T-helper 1 cell treated with Interleukin-12 subunit alpha and Interleukin-12 subunit beta and Interleukin-4 antibody, amounts not matched to agents 30 ng/mL and 1 ng/mL, for 36 hours (primary cell): Measurements from ENCODE around the gene C1orf198. TPM values are rescaled to one million over a fixed set of nuclear protein-coding genes. Genes with fewer than 3 reads are reported as not detected.
"Not testable (repeated sequence)": the region's sequence is repeated elsewhere in the genome, so short reads cannot be mapped to it uniquely, and the experiment has no call there.

ENCODE experiments used
- intact Hi-C: fragments of 100-400 bp; cut with micrococcal nuclease; formaldehyde crosslinking; loops from one replicate; pipeline ENCODE4 v1.15.1; 2024
- total RNA-seq: library from RNA; stranded (reverse); gene quantifications from 2 replicates; pipeline ENCODE4 v1.2.3, GENCODE V29; 2022

C1orf198 gene
- total RNA-seq, 1 donor from 2014 or later, result 3.2 TPM

GRCh38 chr1:230861970-230862595 lies 6.2 kb downstream of the C1orf198 start:
- intact Hi-C loops, result loop anchor here (10.0 kb wide), 1 partner anchor 663 kb away; the partner anchor contains the start of gene TSNAX

DNA sequence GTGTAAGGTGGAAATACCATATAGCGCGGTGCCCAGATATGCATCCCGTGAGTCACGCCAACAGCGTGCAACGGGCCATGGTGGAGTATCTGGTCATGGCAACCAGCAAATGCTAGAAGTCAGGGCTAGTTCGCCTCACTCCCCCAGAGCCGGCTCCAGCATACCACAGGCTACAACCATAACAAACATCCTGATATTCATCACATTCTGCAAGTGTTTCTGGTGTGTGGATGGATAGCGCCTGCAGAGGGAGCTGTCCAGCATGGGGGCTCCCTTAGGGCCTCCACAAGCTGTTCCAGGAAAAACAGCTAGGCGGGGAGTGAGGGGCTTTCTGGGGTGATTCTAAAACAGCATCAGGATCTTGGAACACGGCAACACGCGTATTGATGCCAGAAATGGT lies 6.8 kb downstream of the C1orf198 start:
- intact Hi-C loops, result loop anchor here (10.0 kb wide), 1 partner anchor 663 kb away; the partner anchor contains the start of gene TSNAX

DNA sequence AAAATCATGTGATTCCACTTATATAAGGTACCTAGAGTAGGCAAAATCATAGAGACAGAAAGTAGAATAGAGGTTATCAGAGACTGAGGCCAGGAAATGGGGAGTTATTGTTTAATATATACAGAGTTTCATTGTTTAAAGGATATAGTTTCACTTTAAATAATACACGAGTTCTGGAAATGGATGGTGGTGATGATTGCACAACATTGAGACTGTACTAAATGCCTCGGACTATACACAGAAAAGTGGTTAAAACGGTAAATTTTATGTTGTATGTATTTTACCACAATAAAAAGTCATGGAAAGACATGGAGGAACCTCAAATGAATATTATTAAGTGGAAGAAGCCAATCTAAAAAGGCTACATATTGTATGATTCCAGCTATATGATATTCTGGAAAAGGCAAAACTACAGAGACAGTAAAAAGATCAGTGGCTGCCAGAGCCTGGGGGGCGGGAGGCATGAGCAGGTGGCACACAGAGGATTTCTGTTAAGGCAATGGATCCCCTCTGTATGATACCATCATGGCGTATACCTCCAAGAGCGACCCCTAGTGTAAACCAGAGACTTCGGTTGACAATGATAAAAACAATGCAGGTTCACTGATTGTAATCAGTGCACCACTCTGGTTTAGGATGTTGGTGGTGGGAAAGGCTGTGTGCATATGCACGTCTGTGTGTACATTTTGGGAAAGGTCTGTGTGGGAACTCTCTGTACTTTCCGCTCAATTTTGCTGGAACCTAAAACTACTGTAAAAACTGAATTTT lies 7.5 kb downstream of the C1orf198 start:
- intact Hi-C loops, result loop anchor here (10.0 kb wide), 1 partner anchor 664 kb away; the partner anchor contains the start of gene TSNAX

DNA sequence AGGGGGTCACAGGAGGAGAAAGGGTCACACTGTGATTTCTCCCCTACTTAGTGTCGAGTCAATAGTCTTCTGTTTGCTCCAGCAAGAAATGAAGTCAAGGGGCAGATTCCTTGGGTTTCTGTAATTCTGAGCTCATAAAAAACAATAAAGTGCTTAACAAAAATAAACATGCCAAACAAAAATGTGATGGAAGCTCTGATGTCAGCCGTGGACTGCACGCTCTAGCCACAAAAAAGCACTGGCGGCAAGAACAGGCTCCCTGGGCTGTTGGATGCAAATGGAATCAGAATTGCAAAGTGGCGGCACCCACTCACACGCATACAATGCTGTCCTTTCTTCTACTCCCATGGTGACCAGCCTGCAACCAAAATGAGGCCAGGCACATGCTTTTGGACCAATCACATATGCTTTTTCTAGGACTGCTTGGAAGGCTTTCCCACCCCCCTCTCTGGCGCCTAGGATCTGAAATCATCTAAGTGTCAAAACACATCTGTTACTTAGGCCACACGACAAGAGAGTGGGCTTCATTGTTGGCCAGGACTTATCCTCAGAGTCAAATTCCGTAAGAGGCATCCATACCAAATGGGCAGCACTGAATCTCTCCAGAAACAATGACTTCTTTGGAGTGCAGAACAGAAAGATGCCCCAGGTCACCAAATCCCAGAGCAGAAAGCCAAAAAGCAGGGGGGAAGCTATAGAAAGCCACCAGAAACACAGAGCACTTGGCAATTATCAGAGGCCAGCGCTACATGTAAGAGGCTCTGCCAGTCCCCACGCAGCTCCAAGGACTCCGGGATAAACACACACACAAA lies 9.2 kb downstream of the C1orf198 start:
- intact Hi-C loops, result no loop called here

GRCh38 chr1:230858236-230858820 lies 10.0 kb downstream of the C1orf198 start:
- intact Hi-C loops, result no loop called here

- intact Hi-C loops, result no loop called here
Observed at GRCh38 chr1:230857822-230858221, 10.5 kb downstream of the C1orf198 start.

DNA sequence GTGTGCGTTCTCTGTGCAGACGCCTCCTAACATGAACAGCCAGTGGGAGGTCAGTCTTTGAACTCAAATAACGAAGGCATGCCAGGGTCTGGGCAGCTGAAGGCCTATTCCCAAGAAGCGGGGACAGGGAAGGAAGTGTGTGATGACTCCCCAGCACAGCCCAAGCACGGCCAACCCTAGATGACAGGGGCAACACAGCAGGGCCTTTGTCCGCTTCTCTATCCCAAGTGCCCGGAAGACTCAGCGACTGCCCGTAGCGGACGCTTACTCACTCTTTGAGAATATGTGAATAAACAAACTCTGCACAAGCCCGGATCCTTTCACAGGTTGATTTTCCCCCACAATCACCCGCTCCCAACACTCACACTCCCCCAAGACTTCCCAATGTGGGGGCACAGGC lies 11.2 kb downstream of the C1orf198 start:
- intact Hi-C loops, result no loop called here

GRCh38 chr1:230855886-230856285 lies 12.4 kb downstream of the C1orf198 start:
- intact Hi-C loops, result no loop called here

DNA sequence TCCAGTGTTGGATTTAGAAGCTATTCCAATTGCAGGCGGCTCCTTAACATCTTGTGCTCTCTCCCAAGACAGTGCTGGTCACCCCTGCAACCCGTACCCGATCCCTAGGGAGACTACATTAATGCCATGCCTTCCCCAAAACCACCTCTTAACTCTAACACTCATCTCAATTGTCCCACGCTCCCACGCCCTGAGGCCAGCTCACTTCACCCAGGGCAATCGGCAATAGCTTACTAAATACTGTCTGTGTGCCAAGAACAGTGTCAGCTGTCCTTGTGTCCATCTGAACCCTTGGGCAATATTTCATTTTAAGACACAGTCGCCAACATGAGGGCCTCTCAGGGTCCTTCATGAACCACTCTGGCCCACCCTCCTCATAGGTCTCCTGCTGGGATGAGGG lies 13.9 kb downstream of the C1orf198 start:
- intact Hi-C loops, result no loop called here

DNA sequence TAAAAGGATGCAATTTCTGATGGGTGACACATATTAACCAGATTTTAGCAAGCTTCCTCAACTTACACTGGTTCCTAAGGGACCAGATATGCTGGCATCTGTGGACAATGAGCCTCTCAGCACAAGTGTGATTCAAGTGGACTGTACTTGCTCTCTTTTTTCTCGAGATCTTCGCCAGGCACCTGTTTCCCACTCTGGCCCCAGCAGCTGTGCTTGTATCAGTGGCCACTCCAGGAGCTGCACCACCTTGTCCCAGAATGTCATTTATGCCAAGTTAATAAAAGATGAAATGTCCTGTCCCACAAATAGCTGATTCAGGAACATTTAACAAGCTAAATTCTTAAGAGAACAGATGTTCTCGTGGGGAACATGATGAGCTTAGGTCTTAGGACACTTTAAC lies 14.6 kb downstream of the C1orf198 start:
- intact Hi-C loops, result no loop called here

- intact Hi-C loops, result no loop called here
Observed at GRCh38 chr1:230852959-230853358, 15.4 kb downstream of the C1orf198 start.

DNA sequence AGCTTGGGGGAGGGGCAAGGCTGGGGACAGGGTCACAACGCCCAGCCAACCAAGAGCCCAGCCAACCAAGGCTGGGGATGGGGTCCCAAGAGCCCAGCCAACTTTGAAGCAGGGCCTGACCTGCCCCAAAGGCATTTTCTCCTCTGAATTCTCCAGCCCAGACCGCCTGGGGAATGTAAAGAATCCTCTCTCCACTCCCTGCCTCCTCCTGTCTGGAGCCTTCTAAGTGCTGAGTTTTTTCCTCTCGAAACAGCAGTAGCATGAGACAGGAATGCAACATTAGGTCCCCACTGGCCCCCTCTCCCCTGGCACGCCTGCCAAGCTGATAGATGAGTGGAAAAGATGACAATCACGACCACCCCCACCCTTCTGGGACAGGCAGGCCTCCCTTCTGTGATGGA lies 17.0 kb downstream of the C1orf198 start:
- intact Hi-C loops, result no loop called here

DNA sequence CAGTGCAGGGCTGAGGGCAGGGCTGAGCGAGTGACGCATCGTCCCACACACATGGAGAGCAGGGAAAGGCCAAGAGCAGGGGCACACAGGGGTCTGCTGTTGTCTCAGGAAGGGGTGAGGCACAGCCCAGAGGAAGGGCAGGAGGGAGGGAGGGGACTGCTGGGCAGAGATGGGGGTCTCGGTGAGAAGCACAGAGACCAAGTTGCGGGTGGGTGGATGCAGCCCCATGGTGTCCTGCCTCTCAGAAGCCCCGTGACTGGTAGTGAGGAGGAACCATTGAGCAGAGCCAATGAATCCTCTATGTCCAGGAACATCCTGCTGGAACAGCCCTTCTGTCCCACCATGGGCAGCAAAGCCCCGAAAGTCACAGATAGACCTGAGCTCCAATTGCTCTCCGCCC lies 17.8 kb downstream of the C1orf198 start:
- intact Hi-C loops, result no loop called here

DNA sequence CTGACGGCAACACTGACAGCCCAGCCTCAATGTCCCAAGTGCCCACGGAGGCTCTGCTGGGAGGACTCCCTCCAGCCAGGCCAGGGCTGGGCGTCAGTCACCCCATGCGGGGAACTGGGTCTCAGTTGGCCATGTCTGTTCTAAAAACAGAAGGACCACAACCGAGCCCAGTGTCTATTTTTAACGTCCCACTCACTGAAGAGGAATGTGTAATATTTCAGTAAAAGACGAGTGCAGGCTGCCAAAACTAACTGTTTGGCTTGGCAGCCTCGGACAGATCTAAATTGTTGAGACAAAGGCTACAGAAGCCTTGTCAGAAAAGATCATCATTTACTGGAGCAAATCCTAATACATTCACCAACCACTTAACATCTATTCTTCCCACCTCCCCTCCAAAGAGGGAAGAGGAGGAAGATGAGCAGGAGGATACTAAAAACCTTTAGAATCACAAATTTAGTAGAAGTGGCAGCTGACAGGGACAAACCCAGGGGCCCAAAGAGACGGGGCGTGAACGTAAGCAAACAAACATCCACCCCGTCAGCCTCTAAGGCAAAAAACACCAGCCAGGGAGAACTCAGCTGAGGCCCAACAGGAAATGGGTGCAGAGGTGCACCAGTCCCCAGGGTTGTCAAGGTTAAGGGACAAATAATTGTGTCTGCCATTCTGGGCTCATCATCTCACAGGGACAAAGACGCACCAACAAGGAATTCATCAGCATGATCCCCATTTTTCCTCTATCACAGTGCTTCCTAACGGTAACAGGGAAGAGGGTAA lies 18.7 kb downstream of the C1orf198 start:
- intact Hi-C loops, result no loop called here

- intact Hi-C loops, result no loop called here
Observed at GRCh38 chr1:230848235-230848634, 20.1 kb downstream of the C1orf198 start.

GRCh38 chr1:230845184-230845583 lies 23.1 kb downstream of the C1orf198 start:
- intact Hi-C loops, result not testable (repeated sequence)

DNA sequence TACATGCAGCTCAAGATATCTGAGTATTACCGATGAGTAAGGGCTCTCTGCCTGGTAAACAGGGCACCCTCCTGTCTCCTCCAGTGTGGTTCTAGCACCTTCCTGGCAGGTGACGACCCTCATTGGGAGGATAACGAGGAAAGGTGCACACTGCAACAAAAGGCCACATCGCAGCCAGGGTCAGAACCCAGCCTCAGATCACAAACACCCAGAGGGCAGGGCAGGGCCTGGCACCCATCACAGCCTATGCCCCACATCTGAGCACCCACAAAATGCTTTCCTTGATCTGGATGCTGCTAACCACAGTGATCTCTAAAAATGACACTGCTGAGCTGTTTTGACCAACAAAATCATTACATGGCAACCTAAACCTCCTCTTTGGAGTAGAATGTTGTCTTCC lies 23.8 kb downstream of the C1orf198 start:
- intact Hi-C loops, result no loop called here

DNA sequence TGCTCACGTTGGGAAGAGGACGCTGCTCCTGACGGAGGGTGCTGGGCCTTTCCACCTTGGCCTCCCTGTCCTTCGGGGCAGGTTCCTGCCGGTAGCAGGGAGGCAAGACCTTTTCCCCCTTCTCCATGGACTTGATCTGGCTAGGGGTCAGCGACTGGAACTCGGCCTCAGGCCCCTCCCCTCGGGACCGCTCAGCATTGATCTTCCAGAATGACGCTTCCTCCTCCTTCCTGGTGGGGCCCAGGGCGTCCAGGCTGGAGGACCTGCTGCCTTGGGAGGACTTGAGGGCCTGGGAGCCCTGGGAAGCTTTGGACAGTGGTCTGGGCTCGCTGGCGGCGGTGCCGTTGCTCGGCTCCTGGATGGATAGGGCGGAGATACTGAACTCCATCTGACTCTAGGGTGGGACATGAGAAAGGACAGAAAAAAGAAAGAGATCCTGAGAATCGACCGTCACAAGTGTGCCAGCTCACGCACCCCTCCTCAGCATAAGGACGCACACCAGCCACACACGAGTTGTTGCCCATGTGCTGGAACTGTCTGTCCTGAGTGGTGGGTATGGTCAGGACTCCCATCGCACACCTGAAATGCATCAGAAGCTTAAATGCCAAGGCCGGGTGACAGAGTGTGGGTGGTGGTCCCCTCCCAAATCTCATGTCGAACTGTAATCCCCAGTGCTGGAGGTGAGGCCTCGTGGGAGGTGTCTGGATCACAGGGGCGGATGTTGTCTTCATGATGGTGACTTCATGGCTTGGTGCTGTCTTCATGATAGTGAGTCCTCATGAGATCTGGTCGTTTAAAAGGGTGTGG lies 24.6 kb downstream of the C1orf198 start:
- intact Hi-C loops, result no loop called here

DNA sequence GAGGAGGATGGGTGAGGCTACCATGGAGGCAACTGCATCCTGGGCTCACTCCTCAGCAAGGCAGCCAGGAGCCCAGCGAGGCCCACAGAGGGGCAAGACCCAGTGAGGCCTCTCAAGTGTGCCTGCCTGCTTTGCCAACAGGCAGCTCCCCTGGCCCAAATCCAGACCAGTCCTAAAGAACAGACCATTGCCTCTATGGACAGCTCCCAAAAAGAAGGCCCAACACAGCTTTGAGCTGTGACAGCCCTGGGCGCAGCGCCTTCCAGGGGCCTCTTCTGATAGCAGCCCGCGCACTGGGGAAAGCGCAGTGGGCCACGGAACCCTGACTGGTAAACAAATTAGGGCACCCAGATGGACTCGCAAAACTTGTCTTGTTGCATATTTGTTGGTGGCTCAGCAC lies 25.5 kb downstream of the C1orf198 start:
- intact Hi-C loops, result no loop called here

DNA sequence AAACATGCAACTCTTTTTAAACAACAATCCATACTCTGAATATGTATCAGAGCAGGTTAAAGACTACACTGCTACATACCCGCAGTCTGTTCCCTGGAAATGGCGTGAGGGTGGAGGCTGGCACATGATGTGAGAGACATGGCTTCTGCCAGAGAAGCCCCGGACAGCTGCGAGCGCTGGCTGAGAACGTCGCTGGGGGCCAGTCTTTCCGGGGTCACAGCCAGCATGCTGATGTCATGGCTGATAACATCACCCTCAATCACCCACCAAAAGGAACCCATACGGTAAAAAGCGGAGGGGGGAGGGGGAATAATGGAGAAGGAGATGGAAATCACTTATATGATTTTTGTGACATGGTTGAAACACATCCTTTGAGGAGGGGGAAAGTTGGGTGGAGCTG lies 29.1 kb downstream of the C1orf198 start:
- intact Hi-C loops, result no loop called here
